Suprapubic skin (tissue), 4 donors: Measurements from ENCODE around the gene FAM111B. TPM values are rescaled to one million over a fixed set of nuclear protein-coding genes. Genes with fewer than 3 reads are reported as not detected.

Source experiments
- DNase-seq, 2 donors: peaks; one replicate each; pipeline ENCODE4 v3.0.0-alpha.2; 2019; ENCODE audit warnings: low spot score in 2 of 2
- H3K27ac ChIP-seq: fragments of 200-600 bp; sonication (generic); one replicate; pipeline ENCODE4 v1.5.1; 2019
- H3K27me3 ChIP-seq: fragments of 200-600 bp; sonication (generic); one replicate; pipeline ENCODE4 v1.5.1; 2019
- H3K36me3 ChIP-seq: fragments of 200-600 bp; sonication (generic); one replicate; pipeline ENCODE4 v1.5.1; 2019
- H3K4me1 ChIP-seq: fragments of 200-600 bp; sonication (generic); one replicate; pipeline ENCODE4 v1.5.1; 2019
- H3K4me3 ChIP-seq: fragments of 200-600 bp; sonication (generic); one replicate; pipeline ENCODE4 v1.5.1; 2019; ENCODE audit warnings: mild to moderate bottlenecking
- H3K9me3 ChIP-seq: fragments of 200-600 bp; sonication (generic); one replicate; pipeline ENCODE4 v1.5.1; 2019
- CTCF ChIP-seq, 2 donors: fragments of 200-600 bp in 1 of 2; fragments of 450-650 bp in 1 of 2; sonication (generic) in 1 of 2; IDR thresholded peaks; one replicate each; pipeline ENCODE4 v1.5.1; 2016 to 2019; ENCODE audit warnings: antibody characterized with exemption in 2 of 2, mild to moderate bottlenecking in 1 of 2, moderate library complexity in 1 of 2
- EP300 ChIP-seq: sonication (generic); formaldehyde crosslinking; IDR thresholded peaks from one replicate; pipeline ENCODE4 v1.6.1; 2017; ENCODE audit warnings: antibody characterized with exemption
- POLR2A ChIP-seq, 2 donors: fragments of 450-650 bp; IDR thresholded peaks; one replicate each; pipeline ENCODE4 v1.6.1; 2017; ENCODE audit warnings: antibody characterized with exemption in 2 of 2, mild to moderate bottlenecking in 2 of 2, moderate library complexity in 2 of 2
- POLR2AphosphoS5 ChIP-seq, 3 donors: sonication (generic); formaldehyde crosslinking; IDR thresholded peaks; one replicate each; pipeline ENCODE4 v1.6.1; 2017; ENCODE audit warnings: antibody characterized with exemption in 3 of 3
- WGBS: methylation state at CpG from one replicate; pipeline ENCODE4 v1.1.5; 2018; 5-methylcytosine and 5-hydroxymethylcytosine counted together
- total RNA-seq, 4 donors: library from RNA; depleted of rRNA; stranded (reverse); fragments of >200 nt; gene quantifications; one replicate each; pipeline ENCODE4 v1.1.0, GENCODE V29; 2016

Gene FAM111B
- total RNA-seq, 4 donors from 2014 or later = 0.48 to 1.8 (median 1.5) TPM

- 100% methylated on average over 1 of the region's 1 CpG for WGBS
- no peaks in the 10 kb centered on the region for H3K9me3 ChIP-seq
- no peak overlapping the region for H3K4me3 ChIP-seq
- H3K36me3 ChIP-seq = peaks cover 17% of the 10 kb centered on the region
- TF ChIP-seq POLR2A (IDR thresholded peaks at IDR 0.05) (no peak), EP300 (no peak), CTCF (IDR thresholded peaks at IDR 0.05) (no peak), POLR2AphosphoS5 (IDR thresholded peaks at IDR 0.05) (no peak)
- H3K27me3 ChIP-seq = no peaks in the 10 kb centered on the region
- no peak overlapping the region for H3K27ac ChIP-seq
- DNase-seq = no peak
- no peaks in the 10 kb centered on the region for H3K4me1 ChIP-seq
These were observed 44.7 kb downstream of the FAM111B start for GRCh38 chr11:59151761-59152160.

GRCh38 chr11:59152312-59152951 is 45.4 kb downstream of the FAM111B start:
- no peaks in the 10 kb centered on the region for H3K9me3 ChIP-seq
- 89% methylated on average over 8 of the region's 8 CpGs for WGBS
- TF ChIP-seq POLR2A (IDR thresholded peaks at IDR 0.05) (no peak), POLR2AphosphoS5 (IDR thresholded peaks at IDR 0.05) (no peak), EP300 (no peak), CTCF (IDR thresholded peaks at IDR 0.05) (no peak)
- DNase-seq = no peak
- no peak overlapping the region for H3K27ac ChIP-seq
- H3K4me3 ChIP-seq = no peak overlapping the region
- H3K4me1 ChIP-seq = no peaks in the 10 kb centered on the region
- H3K27me3 ChIP-seq = no peaks in the 10 kb centered on the region
- peaks cover 17% of the 10 kb centered on the region for H3K36me3 ChIP-seq

- no peak for DNase-seq
- H3K9me3 ChIP-seq = no peaks in the 10 kb centered on the region
- no peak overlapping the region for H3K4me3 ChIP-seq
- no peaks in the 10 kb centered on the region for H3K4me1 ChIP-seq
- WGBS = 65% methylated on average over 5 of the region's 5 CpGs
- peaks cover 8% of the 10 kb centered on the region for H3K36me3 ChIP-seq
- TF ChIP-seq EP300 (no peak), POLR2AphosphoS5 (IDR thresholded peaks at IDR 0.05) (no peak), POLR2A (IDR thresholded peaks at IDR 0.05) (no peak), CTCF (IDR thresholded peaks at IDR 0.05) (no peak)
- H3K27ac ChIP-seq = no peak overlapping the region
- H3K27me3 ChIP-seq = no peaks in the 10 kb centered on the region
These were observed 47.6 kb downstream of the FAM111B start for GRCh38 chr11:59154610-59155009.

GRCh38 chr11:59157433-59157832 is 50.4 kb downstream of the FAM111B start:
- Histone ChIP-seq H3K36me3 (no peaks in the 10 kb centered on the region), H3K4me1 (no peaks in the 10 kb centered on the region), H3K9me3 (no peaks in the 10 kb centered on the region), H3K4me3 (no peak overlapping the region), H3K27ac (no peak overlapping the region), H3K27me3 (no peaks in the 10 kb centered on the region)
- DNase-seq = no peak
- TF ChIP-seq POLR2AphosphoS5 (IDR thresholded peaks at IDR 0.05) = no peak
- no peak for TF ChIP-seq POLR2A (IDR thresholded peaks at IDR 0.05)
- no peak for TF ChIP-seq EP300
- no peak for TF ChIP-seq CTCF (IDR thresholded peaks at IDR 0.05)
- WGBS = 64% methylated on average over 3 of the region's 3 CpGs

GRCh38 chr11:59158206-59159068 is 51.4 kb downstream of the FAM111B start:
- H3K9me3 ChIP-seq = no peaks in the 10 kb centered on the region
- no peaks in the 10 kb centered on the region for H3K36me3 ChIP-seq
- WGBS = 39% methylated on average over 8 of the region's 8 CpGs
- no peak overlapping the region for H3K27ac ChIP-seq
- DNase-seq = peak in 1 of 2 donors; percentile 66
- H3K4me3 ChIP-seq = no peak overlapping the region
- peak; percentile 61 to 73 for TF ChIP-seq CTCF (IDR thresholded peaks at IDR 0.05)
- no peak for TF ChIP-seq POLR2AphosphoS5 (IDR thresholded peaks at IDR 0.05)
- H3K4me1 ChIP-seq = no peaks in the 10 kb centered on the region
- H3K27me3 ChIP-seq = no peaks in the 10 kb centered on the region
